Activated CD8-positive, alpha-beta memory T cell treated with anti-CD3 and anti-CD28 coated beads, Interleukin-2, amount 50 U/mL, for 48 hours (primary cell): ENCODE data around the gene TEAD2.
"Not testable (repeated sequence)": the region's sequence is repeated elsewhere in the genome, so short reads cannot be mapped to it uniquely, and the experiment has no call there.

ENCODE experiments used
- DNase-seq: peaks from one replicate; pipeline ENCODE4 v3.0.0-alpha.2; 2020

Gene TEAD2

DNA sequence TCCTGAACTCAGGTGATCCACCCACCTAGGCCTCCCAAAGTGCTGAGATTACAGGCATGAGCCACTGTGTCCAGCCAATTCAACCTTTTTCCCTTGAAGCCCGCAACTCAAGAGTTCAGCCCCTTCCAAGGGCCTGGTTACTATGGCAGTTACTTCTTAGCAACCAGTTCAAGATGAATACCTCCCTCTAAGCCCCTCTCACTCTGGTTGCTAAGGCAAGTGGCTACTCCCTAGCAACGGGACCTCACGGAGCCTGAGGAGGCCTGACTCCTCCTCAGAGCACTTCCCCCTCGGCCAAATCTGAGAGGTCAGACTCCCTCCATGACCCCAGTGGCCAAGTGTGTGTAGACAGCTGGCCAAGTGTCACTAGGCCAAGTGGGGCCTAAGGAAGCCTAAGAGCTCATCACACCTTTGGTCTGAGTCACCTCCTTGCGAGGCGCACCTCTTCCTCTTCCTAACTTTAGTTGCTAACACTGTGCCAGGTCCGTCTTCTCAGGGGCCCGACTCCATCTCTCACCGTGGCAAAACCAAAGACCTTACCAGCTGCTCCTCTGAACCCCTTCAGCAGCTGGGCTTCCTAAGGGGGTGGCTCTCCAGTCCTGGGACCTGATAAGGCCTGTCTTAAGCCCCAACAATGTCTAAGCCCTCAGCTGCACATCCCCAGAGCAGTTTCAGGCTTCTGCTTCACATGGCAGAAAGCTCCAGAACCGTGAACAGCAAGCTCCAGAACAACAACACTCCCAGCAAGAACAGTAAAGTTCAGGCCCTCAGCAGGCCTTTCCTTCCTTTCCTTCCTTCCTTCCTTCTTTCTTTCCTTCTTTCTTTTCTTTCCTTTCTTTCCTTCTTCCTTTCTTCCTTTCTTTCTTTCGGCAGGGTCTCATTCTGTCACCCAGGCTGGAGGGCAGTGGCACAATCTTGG is 17.5 kb downstream of the TEAD2 start:
- DNase-seq = no peak

- no peak for DNase-seq
Measured at GRCh38 chr19:49343123-49343522, 19.1 kb downstream of the TEAD2 start.

DNA sequence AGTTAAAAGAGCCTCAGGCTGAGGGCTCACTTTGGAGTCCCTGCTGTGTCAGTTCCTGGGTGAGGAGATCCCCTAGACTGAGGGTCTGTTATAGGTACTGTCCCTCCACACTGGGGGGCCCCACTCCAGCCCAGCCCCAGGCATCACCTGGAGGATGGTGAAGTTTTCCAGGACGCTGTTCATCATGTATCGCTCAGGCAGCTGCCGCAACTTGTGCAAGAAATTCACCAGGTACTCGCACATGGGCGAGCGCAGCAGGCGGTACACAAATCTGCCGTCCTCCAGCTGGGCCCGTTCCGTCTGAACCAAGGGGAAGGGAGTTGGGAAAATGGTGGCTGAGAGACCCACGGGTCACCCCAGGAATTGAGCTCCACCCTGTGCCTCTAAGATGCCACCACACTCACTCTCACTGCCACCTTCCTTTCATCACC is 19.9 kb downstream of the TEAD2 start:
- DNase-seq = no peak

DNA sequence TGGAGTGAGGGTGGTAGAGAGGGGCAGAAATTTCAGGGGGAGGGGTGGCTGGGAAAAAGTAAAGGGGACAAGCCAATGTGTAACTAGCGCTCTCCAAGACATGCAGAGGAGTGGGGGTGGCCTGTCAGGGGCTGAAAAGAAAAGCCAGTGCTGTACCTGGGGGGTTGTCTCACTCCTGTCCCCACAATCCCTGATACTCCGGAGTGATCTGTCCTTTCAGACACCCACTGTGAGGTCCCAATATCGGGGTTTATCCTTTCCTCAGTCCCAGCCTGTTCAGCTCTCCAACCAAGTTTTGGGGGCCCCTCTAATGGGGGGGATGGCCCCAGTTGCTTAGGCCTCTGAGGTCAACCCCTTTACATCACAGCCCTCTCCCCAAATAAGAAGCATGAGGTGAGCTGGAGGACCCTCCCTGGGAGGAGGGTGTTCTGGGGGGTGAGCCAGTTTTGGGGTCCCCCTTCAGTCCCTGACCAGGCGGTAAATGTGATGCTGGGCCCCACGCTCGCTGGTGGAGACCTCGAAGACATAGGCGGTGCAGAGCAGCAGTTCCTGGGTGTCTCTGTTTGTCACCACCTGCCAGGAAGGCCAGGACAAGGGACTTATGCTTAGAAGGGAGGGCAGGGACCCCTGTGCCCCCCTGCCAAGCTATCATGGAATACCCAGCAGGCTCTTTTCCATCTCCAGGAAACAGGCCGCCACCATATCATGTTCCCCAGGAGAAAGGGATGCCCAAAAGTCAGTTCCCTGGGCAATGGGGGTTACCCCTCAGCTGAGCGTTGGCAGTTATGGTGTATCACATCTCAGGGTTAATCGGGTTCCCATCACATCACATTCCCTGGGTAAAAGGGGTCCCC is 21.1 kb downstream of the TEAD2 start:
- no peak for DNase-seq

- peak; percentile 51 for DNase-seq
Measured at GRCh38 chr19:49340069-49340864, 21.9 kb downstream of the TEAD2 start.

- DNase-seq = peak; percentile 35
Measured at GRCh38 chr19:49339301-49340068, 22.7 kb downstream of the TEAD2 start.

- peak; percentile 57 for DNase-seq
Measured at GRCh38 chr19:49338691-49339300, 23.4 kb downstream of the TEAD2 start.

GRCh38 chr19:49338023-49338677 is 24.1 kb downstream of the TEAD2 start:
- DNase-seq = peak; percentile 48

DNA sequence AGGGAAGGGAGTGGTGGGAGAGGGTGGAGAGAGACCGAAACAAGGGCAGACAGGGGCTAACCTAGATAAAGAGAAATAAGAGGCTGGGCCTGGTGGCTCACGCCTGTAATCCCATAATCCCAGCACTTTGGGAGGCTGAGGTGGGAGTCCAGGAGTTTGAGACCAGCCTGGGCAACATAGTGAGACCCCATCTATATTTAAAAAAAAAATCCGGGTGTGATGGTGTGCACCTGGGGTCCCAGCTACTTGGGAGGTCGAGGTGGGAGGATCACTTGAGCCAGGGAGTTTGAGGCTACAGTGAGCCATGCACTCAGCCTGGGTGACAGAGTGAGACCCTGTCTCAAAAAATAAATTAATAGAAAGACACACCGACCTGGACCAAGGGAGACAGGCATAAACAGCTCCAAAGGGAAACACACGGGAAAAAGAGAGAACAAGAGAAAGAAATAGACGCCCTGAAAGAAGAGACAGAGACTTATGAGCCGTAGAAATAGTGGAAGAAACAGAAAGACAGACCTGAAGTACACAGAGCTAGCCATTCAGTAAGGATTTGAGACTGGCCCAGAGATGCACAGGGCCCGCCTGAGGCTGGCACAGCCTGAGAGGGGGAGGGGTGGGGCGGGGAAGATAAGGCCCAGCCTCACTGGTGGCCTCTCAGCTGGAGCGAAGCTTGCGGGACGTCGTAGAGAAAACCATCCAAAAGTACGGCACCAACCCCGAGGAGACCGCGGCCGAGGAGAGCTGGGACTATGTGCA is 24.8 kb downstream of the TEAD2 start:
- DNase-seq = no peak

DNA sequence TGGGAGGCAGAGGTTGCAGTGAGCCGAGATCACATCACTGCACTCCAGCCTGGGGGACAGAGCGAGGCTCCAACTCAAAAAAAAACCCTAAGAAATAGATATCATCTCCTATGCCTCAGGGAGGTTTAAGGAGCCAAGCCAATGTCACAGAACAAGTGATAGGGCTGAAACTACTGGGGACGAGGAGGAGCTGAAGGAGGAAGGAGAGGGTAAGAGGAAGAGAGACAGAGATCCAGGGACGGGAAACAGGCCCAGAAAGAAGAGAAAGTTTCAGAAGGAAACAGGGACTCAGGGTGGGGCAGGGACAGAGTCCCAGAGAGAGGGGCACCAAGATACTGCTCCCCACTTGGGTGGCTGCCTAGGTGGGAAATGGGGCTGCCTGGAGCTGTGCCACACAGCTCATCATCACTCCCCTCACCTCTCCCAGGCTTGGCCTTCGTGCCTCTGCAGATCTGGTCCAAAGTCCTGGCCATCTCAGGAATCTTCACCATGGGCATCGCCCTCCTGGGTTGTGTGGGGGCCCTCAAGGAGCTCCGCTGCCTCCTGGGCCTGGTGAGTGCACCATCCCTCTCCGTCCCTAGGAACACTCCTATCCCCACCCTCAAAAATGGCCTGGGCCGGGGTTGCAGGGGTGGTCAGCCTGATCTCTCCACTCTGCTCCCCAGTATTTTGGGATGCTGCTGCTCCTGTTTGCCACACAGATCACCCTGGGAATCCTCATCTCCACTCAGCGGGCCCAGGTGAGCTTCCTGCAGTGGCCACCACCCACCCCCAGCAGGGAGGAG is 25.5 kb downstream of the TEAD2 start:
- peak; percentile 45 for DNase-seq

GRCh38 chr19:49335784-49336481 is 26.3 kb downstream of the TEAD2 start:
- peak; percentile 40 for DNase-seq

GRCh38 chr19:49335071-49335783 is 27.0 kb downstream of the TEAD2 start, which contains the start of gene CD37:
CD37 (plus strand) TSS chr19:49335406; CDS start chr19:49335541, 135 bp downstream.
- DNase-seq = peak; percentile 76

GRCh38 chr19:49333811-49334288 is 28.4 kb downstream of the TEAD2 start:
- peak; percentile 82 for DNase-seq

- DNase-seq = peak; percentile 57
Measured at GRCh38 chr19:49333418-49333805, 28.8 kb downstream of the TEAD2 start.

DNA sequence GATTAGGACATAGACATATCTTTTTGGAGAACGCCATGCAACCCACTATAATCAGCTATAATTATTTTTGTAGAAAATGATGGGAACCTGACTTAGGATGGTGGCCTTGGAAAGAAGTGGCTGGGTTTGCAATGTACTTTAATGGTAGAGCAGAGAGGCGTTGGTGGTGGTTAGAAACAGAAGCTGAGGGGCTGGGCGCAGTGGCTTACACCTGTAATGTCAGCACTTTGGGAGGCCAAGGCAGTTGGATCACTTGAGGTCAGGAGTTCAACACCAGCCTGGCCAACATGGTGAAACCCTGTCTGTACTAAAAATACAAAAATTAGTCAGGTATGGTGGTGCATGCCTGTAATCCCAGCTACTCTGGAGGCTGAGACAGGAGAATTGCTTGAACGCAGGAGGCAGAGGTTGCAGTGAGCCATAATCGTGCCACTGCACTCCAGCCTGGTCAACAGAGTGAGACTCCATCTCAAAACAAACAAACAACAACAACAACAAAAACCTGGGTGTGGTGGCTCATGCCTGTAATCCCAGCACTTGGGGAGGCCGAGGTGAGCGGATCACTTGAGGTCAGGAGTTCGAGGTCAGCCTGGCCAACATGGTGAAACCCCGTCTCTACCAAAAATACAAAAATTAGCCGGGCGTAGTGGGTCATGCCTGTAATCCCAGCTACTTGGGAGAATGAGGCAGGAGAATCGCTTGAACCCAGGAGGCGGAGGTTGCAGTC is 29.4 kb downstream of the TEAD2 start:
- DNase-seq = not testable (repeated sequence)

GRCh38 chr19:49331616-49332055 is 30.6 kb downstream of the TEAD2 start:
- DNase-seq = peak; percentile 65

GRCh38 chr19:49331187-49331586 is 31.0 kb downstream of the TEAD2 start:
- DNase-seq = peak; percentile 46
